Measurements from ENCODE around the gene TRPV2. TPM values are rescaled to one million over a fixed set of nuclear protein-coding genes. Genes with fewer than 3 reads are reported as not detected.

The TRPV2 gene
- total RNA-seq, 1 donor from 2014 or later: 1.7 TPM

- Mint-ChIP-seq H3K27ac (peak overlapping the region; percentile 43), H3K9me3 (no peaks in the 10 kb centered on the region), H3K27me3 (no peaks in the 10 kb centered on the region), H3K36me3 (peaks cover 5% of the 10 kb centered on the region), H3K4me1 (ENCODE audit: unreplicated experiment) (no peaks in the 10 kb centered on the region), H3K4me3 (no peak overlapping the region)
- TF ChIP-seq CTCF (conservative IDR thresholded peaks at IDR 0.05): peak; percentile 27
- DNase-seq (ENCODE audit: extremely low spot score, unreplicated experiment): no peak
These were observed 48.3 kb downstream of the TRPV2 start for GRCh38 chr17:16463358-16464302.

- H3K27ac Mint-ChIP-seq: no peak overlapping the region
- H3K27me3 Mint-ChIP-seq: no peaks in the 10 kb centered on the region
- peaks cover 7% of the 10 kb centered on the region for H3K4me1 Mint-ChIP-seq (ENCODE audit: unreplicated experiment)
- no peaks in the 10 kb centered on the region for H3K9me3 Mint-ChIP-seq
- no peak for DNase-seq (ENCODE audit: extremely low spot score, unreplicated experiment)
- H3K4me3 Mint-ChIP-seq: no peak overlapping the region
- no peaks in the 10 kb centered on the region for H3K36me3 Mint-ChIP-seq
- TF ChIP-seq CTCF (conservative IDR thresholded peaks at IDR 0.05): no peak
These were observed 49.1 kb downstream of the TRPV2 start for GRCh38 chr17:16464303-16465051.

GRCh38 chr17:16465052-16465312, 49.6 kb downstream of the TRPV2 start:
- Mint-ChIP-seq H3K9me3 (no peaks in the 10 kb centered on the region), H3K4me3 (no peak overlapping the region), H3K4me1 (ENCODE audit: unreplicated experiment) (peaks cover 12% of the 10 kb centered on the region), H3K27me3 (no peaks in the 10 kb centered on the region), H3K27ac (no peak overlapping the region), H3K36me3 (no peaks in the 10 kb centered on the region)
- TF ChIP-seq CTCF (conservative IDR thresholded peaks at IDR 0.05): no peak
- DNase-seq (ENCODE audit: extremely low spot score, unreplicated experiment): no peak

- peaks cover 17% of the 10 kb centered on the region for H3K4me1 Mint-ChIP-seq (ENCODE audit: unreplicated experiment)
- DNase-seq (ENCODE audit: extremely low spot score, unreplicated experiment): no peak
- H3K27me3 Mint-ChIP-seq: no peaks in the 10 kb centered on the region
- no peak for TF ChIP-seq CTCF (conservative IDR thresholded peaks at IDR 0.05)
- H3K36me3 Mint-ChIP-seq: no peaks in the 10 kb centered on the region
- no peaks in the 10 kb centered on the region for H3K9me3 Mint-ChIP-seq
- no peak overlapping the region for H3K4me3 Mint-ChIP-seq
- H3K27ac Mint-ChIP-seq: peak overlapping the region; percentile 76
These were observed 50.5 kb downstream of the TRPV2 start for GRCh38 chr17:16465861-16466338.

- DNase-seq (ENCODE audit: extremely low spot score, unreplicated experiment): no peak
These were observed 51.0 kb downstream of the TRPV2 start for GRCh38 chr17:16466407-16466806.

More at GRCh38 chr17:16466407-16466806, 51.0 kb downstream of the TRPV2 start:
- Mint-ChIP-seq H3K4me3 (no peak overlapping the region), H3K4me1 (ENCODE audit: unreplicated experiment) (peaks cover 17% of the 10 kb centered on the region), H3K36me3 (no peaks in the 10 kb centered on the region), H3K9me3 (no peaks in the 10 kb centered on the region), H3K27me3 (no peaks in the 10 kb centered on the region), H3K27ac (no peak overlapping the region)
- TF ChIP-seq CTCF (conservative IDR thresholded peaks at IDR 0.05): no peak

All from type B pancreatic cell (in vitro differentiated cells).